GM12865 (cell line): ENCODE results near the gene MYL7.
"Not testable (repeated sequence)": the region's sequence is repeated elsewhere in the genome, so short reads cannot be mapped to it uniquely, and the experiment has no call there.

Experiments
- DNase-seq: peaks from one replicate; pipeline ENCODE4 v3.0.0; 2010; ENCODE audit warnings: low read depth
- H3K4me3 ChIP-seq: 2 replicates; pipeline ENCODE4 v1.5.1; 2011; ENCODE audit warnings: mild to moderate bottlenecking, low read depth, low read length, control low read depth
- CTCF ChIP-seq: IDR thresholded peaks from 2 replicates; pipeline ENCODE4 v1.5.1; 2011; ENCODE audit warnings: low read length, control low read depth, low read depth, inconsistent platforms; ENCODE audit not compliant: insufficient read depth; ENCODE audit errors: missing control alignments

The MYL7 gene

GRCh38 chr7:44131173-44132029 lies 9.7 kb downstream of the MYL7 start:
- peak; percentile 18 for DNase-seq
- no peak overlapping the region for H3K4me3 ChIP-seq
- TF ChIP-seq CTCF, result peak; percentile 24

- no peak for DNase-seq
- no peak overlapping the region for H3K4me3 ChIP-seq
- TF ChIP-seq CTCF, result no peak
These were observed 12.2 kb downstream of the MYL7 start for GRCh38 chr7:44128721-44129582.

- DNase-seq, result no peak
- H3K4me3 ChIP-seq, result no peak overlapping the region
- TF ChIP-seq CTCF, result no peak
These were observed 14.0 kb downstream of the MYL7 start for GRCh38 chr7:44127161-44127560.

GRCh38 chr7:44126574-44126973 lies 14.6 kb downstream of the MYL7 start:
- not testable (repeated sequence) for DNase-seq, H3K4me3 ChIP-seq

DNA sequence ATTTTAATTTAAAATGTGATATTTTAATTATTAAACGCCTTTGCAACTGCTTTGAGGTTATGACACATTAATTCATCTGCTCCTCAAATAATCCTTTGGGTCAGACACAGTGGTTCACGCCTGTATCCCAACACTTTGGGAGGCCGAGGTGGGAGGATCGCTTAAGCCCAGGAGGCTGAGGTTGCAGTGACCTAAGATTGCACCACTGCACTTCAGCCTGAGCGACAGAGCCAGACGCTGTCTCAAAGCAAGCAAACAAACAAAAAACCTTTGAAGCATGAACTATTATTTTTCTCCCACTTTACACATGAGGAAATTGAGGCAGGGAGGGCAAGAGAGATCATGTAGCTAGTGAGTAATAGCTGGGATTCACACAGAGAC lies 16.3 kb downstream of the MYL7 start:
- no peak for TF ChIP-seq CTCF
- no peak for DNase-seq
- H3K4me3 ChIP-seq, result no peak overlapping the region

DNA sequence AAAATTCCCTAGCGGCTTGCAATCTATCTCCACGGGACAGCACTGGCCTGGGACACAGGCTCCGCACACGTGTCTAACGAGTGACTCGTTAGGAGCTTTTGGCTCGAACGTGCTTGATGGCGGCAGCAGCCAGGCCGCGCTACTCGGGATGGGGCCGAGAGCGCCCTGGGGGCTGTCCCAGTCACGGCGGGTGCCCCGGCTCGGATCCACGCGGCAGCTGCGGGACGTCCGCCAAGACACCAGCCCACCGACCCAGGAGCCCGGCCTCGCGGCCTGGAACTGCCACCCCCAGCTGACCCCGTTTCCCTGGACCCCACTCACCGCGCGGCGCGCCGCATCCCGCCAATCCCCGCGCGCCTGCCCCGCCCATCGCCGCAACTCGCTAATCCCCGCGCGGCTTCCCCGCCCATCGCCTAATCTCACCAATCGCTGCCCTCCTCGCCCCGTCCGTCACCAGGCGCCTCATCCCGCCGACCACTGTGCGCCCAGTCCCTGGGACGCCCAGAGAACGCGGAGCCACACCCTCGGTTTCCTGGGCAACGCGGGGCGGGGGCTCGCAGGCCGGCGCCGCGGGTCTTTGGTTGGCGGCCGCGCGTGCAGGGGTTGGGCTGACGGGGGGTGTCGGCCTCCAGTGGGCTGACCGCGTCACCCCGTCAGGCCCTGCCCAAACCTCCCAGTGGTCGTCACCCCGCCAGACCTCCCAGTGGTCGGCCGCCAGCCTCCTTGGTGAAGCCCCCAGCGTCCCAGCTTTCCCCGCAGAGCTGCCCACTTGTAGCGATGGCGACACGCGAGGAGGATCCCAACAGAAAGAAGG lies 17.7 kb downstream of the MYL7 start, which contains the start of gene POLD2:
Gene POLD2 (minus strand): TSS at position 359 of the 814 bp plus-strand sequence. CDS start 1,495 bp downstream, outside the sequence.
- peak; percentile 96 for DNase-seq
- H3K4me3 ChIP-seq, result peak within 1 kb of the TSS; percentile 90
- no peak for TF ChIP-seq CTCF
